NCI-H1092 treated with DMSO at 0.1 percent for 48 hours (cell line): ENCODE results near the gene ARHGAP22.
"Not testable (repeated sequence)": the region's sequence is repeated elsewhere in the genome, so short reads cannot be mapped to it uniquely, and the experiment has no call there.

Source experiments
- DNase-seq: peaks from one replicate; lab custom pipeline; 2025; lab: John Stamatoyannopoulos, UW

The ARHGAP22 gene

DNA sequence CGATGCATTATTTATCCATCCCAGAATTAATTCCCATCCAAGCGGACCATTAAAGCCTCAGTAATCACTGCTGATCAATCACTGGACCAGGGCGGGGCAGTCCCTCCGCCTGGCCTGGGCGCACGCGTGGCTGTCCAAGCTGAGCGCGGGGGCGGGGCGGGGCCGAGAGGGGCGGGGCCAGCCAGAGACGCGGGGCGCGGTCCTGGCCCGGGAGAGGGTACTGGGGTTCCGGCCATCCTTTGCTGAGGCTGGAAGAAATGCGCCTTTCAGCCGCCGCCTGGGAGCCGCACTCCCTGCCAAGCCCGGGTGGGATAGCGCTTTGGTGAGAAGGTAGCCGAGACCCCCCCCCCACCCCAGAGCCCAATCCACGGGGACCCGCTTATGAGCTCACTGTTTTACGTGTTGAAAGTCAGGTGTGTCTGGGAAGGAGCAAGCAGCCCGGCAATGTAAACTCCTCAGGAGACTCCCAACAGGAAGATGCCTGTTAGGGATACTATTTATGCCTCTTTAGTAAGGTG lies at the start of gene ARHGAP22:
Gene ARHGAP22 (minus strand): TSS at position 83 of the 518 bp plus-strand sequence. CDS start 277 bp downstream, outside the sequence.
- DNase-seq = no peak

GRCh38 chr10:48653944-48654698 lies 49.2 kb upstream of the ARHGAP22 start:
- no peak for DNase-seq

- DNase-seq = no peak
Measured at GRCh38 chr10:48653347-48653746, 48.5 kb upstream of the ARHGAP22 start.

- no peak for DNase-seq
Measured at GRCh38 chr10:48652344-48652743, 47.5 kb upstream of the ARHGAP22 start.

GRCh38 chr10:48651839-48652238 lies 47.0 kb upstream of the ARHGAP22 start:
- DNase-seq = no peak

DNA sequence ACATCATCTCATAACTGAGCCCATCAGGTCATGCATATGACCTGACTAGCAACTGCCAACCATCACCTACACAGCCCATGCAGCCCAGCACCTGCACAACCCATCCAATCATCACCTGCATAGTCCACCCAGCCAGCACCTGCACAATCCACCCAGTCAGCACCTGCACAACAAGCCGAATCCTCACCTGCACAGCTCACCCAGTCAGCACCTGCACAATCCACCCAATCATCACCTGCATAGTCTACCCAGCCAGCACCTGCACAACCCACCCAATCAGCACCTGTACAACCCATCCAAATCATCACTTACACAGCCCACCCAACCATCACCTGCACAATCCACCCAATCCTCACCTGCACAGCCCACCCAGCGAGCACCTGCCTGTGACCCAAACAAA lies 46.4 kb upstream of the ARHGAP22 start:
- no peak for DNase-seq

DNA sequence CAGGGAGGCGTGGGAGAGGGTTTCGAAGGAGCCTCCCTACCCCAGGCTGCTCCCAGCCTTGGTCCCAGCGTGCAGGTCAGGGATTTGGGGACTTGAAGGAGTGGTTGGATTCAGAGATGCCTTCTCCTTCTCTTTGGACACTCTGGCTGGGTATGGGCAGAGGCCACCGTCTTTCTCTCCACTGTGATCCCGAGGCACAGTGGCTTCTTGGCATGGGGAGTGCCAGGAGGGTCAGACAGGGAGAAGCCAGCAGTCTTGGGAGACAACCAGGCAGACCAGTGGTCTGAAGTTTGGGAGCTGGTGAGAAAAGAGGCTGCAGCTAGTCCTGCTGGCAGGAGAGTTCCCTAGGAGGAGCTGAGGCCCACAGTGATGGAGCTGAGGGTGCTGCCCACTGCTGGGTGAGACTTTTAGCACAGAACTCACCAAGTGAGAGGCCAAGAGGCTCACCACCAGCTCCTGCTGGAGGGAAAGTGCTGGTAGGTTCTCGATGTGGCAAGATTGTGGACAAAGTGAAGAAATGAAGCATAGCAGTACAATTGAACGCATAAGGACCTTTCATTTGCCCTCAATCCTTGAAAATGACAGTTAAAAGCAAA lies 44.6 kb upstream of the ARHGAP22 start:
- DNase-seq = no peak

GRCh38 chr10:48648172-48648942 lies 43.5 kb upstream of the ARHGAP22 start:
- DNase-seq = no peak

- DNase-seq = not testable (repeated sequence)
Measured at GRCh38 chr10:48647073-48647472, 42.2 kb upstream of the ARHGAP22 start.

DNA sequence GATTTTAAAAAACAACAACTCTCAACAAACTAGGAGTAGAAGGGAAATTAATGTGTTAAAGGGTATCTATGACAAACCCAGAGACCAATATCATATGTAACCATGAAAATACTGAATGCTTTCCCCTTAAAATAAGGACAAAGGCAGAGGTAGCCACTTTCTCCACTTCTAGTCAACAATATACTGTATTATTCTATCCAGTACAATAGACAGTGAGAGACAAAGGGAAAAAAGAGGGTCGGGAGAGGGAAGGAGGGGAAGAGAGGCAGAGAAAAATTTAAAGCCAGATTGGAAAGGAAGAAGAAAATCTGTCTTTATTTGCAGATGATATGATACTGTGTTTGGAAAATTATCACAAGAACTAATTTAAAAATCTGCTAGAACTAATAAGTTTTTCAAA lies 40.7 kb upstream of the ARHGAP22 start:
- no peak for DNase-seq

DNA sequence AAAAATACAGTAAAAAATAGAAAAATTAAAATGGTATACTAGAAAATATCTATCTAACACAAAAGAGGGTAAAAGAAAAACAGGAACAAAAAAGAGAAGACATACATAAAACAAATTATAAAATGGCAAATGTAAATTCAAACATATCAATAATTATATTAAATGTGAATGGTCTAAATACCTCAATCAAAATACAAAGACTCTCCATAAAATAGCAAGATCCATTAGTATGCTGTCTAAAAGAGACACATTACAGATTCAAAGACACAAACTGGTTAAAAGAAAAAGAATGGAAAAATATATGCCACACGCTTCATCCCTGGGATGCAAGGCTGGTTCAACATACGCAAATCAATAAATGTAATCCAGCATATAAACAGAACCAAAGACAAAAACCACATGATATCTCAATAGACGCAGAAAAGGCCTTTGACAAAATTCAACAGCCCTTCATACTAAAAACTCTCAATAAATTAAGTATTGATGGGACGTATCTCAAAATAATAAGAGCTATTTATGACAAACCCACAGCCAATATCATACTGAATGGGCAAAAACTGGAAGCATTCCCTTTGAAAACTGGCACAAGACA lies 36.3 kb upstream of the ARHGAP22 start:
- DNase-seq = not testable (repeated sequence)

- DNase-seq = no peak
Measured at GRCh38 chr10:48640326-48640725, 35.5 kb upstream of the ARHGAP22 start.

- DNase-seq = no peak
Measured at GRCh38 chr10:48639632-48640031, 34.8 kb upstream of the ARHGAP22 start.

- no peak for DNase-seq
Measured at GRCh38 chr10:48638739-48639527, 34.1 kb upstream of the ARHGAP22 start.

GRCh38 chr10:48638158-48638557 lies 33.3 kb upstream of the ARHGAP22 start:
- DNase-seq = no peak

- no peak for DNase-seq
Measured at GRCh38 chr10:48636901-48637300, 32.0 kb upstream of the ARHGAP22 start.

- no peak for DNase-seq
Measured at GRCh38 chr10:48636231-48636630, 31.4 kb upstream of the ARHGAP22 start.

GRCh38 chr10:48634984-48635557 lies 30.2 kb upstream of the ARHGAP22 start:
- DNase-seq = no peak

DNA sequence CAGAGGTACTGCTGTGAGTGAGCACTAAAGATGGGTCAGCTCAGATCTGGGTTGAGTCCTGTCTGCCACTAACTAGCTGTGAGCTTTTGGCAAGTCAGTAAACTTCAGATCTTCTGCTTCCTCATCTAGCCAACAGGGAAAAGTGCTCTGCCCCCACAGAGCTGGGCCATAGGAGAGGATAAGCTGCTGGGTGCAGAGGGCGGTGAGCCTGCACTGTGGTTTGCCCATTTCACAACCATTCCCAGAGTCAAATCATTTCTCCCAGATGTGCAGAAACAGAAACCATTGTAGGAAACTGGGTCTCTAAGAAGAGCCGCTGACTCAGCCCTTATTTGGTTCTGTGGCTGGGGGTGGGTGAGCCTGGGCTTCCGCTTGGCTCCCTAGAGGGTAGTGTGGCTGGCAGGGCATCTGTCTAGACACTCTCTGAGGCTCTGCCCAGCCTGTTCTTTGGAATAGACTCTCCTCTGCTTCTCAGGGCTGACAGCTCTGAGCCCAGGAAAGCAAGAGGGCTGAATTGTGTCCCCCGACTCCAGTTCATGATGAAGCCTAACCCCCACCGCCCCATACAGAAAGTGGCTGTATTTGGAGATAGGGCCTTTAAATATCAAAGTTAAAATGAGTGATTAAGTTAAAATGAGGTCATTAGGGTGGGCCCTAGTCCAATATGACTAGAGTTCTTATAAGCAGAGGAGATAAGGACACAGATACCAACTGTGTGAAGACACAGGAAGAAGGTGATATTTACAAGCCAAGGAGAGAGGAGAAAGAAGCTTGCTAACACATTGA lies 29.5 kb upstream of the ARHGAP22 start:
- DNase-seq = no peak
